GM21515 (cell line): ENCODE measurements around the gene IGF2BP3.
"Not testable (repeated sequence)": the region's sequence is repeated elsewhere in the genome, so short reads cannot be mapped to it uniquely, and the experiment has no call there.

Source experiments
- ATAC-seq: cut with Tn5 transposase; IDR thresholded peaks from one replicate; pipeline ENCODE4 v1.9.1; 2021; ENCODE audit not compliant: unreplicated experiment

IGF2BP3 gene

DNA sequence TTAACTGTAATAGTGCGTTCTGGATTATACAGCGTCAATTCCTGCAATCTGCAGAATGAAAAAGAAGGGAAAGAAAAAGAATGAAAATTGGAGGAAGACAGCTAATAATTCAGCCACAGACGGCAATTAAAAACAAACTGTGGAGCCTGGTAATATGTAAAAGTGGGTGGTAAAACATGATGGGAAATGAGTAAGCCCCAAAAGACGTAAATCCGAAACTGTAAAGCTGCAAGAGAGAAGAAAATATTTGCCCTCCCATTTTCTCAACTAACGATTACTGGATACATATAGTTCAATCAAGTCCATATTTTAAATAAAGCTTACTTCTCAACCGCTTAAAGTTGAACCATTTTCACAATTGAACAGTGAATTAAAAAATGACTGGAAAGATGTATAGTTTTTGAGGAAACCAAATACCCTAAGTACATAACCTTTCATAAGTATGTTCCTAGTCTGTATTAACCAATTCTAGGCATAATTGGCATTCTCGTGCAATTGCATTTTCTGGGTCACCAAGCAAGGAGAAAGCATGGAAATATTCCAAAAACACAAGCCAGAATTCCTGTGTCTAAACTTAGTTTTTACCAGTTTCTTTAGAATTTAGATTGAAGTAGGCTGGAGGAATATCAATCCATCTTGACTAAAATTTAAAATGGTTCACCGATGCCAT lies 126.3 kb downstream of the IGF2BP3 start:
- no peak for ATAC-seq

DNA sequence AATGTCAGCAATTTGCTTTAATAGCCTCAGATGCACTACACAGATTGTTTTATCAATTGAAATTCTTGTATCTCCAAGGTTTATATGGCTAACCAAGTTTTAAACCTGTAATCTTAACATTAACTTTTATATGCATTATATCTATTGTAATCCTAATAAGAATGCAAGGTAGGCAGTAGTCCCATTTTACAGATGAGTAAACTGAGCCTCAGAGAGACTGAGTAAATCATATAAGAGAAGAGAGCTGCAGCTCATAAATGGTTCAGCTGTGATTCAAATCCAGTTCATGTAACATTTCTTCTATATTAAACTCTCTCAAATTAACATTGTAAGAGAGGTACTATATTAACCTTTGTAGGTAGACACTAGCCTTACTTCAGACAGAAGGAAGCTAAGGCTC lies 127.2 kb downstream of the IGF2BP3 start:
- no peak for ATAC-seq

DNA sequence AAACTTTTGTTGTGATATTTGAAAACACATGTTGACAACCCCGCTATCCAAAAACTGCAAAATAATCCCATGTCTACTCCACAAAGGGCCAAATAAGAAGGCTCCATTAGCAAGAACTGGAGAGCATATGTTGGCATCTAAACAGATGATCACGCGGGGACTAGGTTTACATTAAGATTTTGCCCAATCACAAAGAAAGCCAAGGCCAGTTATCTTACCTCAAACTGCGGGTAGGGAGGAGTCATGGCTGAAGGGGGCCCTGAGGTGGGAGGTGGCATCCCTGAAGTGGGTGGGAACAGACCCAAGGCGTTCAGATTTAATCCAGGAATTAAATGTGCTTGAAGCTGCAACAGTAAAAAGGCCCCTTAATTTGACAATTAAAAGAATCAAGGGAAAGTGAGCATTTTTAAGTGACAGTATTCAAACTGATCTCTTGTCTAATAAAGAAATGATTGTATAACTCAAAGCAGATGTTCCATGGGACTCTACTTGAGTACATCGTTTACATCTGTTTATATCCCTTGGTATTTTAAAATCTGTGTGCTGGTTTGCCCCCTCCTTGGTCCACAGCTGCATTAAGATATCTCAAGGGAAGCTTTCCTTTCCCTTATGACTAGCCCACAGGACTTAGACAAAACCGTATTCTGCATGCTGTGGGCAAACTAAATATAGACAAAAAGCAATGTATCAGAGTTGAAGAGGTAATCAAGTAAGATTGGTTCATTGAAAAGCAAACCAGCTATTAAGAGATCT lies 128.3 kb downstream of the IGF2BP3 start:
- ATAC-seq, result no peak

DNA sequence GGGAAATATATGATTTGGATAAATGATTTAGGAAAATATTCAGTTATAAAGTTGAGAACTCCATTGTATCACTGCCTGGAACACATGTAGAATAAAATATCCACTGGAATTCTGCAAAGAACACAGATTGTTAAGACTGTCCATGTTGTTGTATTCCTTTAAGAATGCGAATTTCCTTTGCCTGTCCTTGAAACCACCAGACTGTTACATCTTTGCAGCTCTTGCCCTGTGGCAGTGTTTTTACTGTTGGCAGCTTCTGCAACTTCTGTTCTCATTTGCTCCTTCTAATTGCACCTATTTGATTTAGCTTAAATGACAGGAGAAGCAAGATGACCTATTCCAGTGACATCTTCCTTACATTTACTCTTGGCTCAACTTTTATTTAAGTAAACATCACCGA lies 131.4 kb downstream of the IGF2BP3 start:
- ATAC-seq, result no peak

DNA sequence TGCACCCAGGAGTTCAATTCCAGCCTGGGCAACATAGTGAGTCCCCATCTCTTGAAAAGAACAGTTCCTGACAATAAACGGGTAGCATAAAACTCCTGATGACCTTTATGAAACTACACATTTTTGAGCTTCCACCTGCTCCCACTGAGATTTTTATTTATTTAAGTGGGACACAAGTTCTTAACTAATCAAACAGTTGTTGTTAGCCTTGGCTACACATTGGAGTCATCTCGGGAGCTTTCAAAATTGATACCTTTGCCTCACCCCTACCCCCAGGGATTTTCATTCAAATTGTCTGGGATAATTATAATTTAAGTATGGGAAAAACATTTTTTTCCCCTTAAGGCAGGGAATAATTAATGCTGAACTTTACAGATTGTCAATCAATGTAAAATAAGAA lies 131.9 kb downstream of the IGF2BP3 start:
- ATAC-seq, result no peak

DNA sequence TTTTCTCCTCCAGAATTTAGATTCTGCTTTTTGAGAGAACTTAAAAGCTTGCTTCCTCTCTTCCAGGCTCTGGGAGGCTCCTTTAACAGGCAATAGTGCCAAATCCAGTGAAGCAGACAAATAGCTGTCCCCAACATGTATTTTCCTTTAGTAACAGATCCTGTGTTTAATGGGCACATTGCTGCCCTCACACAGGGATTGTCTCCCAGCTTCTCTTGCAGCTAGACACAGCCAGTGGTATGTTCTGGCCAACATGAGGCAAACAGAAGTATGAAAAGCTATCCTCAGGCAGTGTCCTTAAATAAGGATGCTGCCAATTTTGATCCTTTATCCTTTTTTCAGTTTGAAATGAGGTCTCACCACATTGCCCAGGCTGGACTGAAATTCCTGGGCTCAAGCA lies 132.9 kb downstream of the IGF2BP3 start:
- no peak for ATAC-seq

DNA sequence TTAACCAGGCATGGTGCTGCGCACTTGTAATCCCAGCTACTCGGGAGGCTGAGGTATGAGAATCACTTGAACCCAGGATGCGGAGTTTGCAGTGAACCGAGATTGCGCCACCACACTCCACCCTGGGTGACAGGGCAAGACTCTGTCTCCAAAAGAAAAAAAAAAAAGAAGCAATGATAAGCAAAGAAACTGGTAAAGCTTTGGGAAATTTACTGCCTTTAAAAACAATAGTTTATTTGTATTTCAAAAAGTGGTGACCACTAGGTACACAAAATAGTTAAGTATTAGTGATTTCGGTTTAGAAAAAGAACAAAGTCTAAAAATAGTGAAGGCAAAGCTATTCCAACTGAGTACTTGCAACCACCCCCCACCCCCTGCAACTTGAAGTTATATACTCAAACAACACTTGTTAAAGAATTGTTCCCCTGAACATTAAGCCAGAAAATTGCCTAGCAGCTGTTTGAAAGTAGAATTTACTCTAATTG lies 133.4 kb downstream of the IGF2BP3 start:
- ATAC-seq, result no peak

DNA sequence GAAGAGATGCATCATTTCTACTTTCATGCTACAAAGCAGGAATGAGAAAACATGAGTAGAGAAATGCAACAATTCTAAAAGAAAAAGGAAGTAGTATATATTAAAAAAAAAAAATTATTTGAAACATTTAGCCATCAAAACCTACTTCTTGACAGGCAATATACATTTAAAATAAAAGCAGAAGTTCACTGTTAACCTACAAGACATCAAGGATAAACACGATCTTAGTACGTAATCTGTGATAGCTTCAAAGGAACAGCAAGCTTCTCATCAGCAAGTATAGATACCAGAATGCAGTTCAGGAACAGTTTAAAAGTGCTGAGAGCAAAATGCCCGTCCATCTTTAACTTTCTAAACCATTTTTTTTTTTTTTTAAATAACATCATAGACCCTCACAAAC lies 134.2 kb downstream of the IGF2BP3 start:
- no peak for ATAC-seq

DNA sequence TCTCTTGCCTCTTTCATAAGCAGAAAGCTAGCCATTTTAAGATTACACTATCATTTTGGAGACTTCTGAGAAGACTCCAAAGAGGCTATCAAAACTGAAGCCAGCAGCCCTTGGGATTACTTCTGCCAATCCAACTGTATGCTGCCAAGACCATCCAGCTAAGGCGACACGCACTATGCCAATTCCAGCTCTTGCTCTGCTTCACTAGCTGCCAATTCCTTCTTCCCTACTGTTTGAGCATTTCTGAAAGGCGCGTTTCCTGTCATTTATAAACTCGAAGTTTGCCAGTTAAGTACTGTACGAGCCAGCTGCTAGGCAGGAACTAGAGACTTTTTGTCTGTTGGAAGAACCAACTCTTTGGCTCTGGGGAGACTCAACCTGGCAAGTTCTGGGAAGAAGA lies 134.7 kb downstream of the IGF2BP3 start:
- no peak for ATAC-seq

DNA sequence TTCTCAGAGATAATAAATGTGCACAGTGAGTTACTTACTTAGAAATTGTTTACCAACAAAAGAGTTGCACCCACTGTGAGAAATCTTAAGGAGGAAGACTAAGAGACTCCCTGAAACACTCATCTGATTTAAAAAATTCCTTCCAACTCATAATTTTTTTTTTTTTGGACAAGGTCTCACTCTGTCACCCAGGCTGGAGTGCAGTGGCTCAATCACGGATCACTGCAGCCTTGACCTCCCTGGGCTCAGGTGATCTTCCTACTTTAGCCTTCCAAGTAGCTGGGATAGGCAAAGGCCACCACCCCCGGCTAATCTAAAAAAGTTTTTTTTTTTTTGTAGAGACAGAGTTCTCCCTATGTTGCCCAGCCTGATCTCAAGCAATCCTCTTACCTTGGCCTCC lies 135.2 kb downstream of the IGF2BP3 start:
- no peak for ATAC-seq

DNA sequence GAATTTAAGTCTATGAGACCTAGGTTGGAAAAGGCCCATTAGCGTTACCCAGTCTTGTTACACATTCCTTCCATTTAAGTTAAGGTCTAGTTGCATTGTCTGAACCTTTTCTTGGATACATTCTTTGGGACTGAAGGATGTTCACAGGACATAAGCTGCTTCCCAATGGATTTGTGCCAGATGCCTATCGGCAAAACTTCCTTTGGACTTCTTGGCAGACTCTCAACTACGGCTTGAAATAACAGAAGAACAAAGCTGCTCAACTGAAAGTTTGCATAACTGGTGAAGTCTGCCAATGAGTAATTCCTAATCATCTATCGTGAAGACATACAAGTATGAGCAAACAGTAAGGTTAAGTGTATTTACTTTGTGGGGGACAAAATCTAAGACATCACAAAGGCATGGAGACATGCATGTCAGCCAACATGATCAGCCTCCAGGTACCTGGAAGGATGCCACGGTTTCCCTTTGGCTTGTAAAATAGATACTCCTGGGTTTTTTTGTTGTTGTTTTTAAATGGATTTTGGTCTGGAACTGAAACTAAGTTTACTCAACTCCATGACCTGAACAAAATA lies 135.7 kb downstream of the IGF2BP3 start:
- ATAC-seq, result no peak

DNA sequence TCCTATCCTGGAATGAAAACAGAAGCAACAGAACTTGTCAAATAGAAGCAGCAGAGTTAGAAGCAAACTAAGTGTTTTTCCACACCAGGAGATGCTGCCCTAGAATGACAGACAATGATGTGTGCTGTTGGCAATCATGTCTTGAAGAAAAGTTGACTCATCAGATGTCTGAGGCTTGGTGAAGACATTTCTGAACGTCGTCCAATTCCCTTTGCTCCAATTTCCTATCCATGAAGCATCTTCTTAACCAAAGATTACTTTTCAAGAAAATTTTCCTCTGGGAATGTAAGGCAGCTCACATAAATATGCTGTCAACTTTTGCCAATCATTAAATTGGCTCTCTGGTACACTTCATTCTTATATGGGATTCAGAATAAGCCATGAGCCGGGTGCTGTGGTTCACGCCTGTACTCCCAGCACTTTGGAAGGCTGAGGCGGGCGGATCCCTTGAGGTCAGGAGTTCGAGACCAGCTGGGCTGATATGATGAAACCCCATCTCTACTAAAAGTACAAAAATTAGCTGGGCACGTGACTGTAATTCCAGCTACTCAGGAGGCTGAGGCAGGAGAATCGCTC lies 136.5 kb downstream of the IGF2BP3 start:
- no peak for ATAC-seq

DNA sequence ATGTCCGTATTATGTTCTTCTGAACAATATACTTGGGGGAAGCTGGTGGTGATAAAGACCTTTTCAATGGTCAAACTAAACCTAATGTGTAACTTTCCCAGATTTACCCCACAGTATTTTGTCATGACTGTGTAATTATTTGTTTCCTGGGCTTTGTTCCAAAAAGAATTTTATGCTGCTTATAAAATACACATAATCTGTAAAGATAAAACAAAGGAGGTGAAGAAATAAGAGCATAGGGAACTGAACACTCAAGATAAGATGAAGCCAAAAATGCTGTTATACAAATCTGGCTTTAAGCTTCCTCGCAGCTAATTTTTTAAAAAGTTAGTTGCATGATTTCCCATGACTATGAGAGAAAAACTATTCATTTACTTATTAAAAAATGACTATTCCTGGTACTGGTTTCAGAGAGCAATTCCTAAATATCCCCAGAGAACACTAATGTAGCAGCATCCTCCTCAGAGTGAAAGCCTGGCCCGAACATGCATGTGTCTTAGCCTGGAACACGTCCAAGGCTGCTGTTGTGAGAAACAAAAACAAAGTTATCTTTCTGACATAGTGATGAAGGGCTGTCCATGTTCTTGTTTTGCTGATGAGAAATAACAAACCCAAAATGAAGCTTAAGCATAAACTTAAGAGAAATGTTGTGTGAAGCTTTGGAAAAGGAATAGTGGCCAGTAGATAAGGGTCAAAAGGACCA lies 137.2 kb downstream of the IGF2BP3 start:
- ATAC-seq, result no peak

DNA sequence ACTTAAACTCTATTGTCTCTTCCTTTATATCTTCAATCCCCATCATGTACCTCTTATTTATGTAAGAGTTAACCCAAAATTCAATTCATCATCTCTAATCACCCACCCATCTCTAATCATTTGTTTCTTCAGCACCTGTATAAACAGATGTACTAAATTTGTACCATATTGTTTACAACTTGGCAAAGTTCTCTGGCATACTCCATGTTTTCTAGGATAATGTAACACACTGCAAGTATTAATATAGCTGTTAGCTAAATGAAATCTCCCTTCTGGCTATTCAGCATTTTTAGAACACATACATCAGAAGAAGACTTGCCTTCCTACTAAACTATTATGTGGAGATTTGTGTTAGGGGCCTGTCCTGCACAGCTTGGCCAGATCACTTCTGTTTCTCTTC lies 138.1 kb downstream of the IGF2BP3 start:
- no peak for ATAC-seq

DNA sequence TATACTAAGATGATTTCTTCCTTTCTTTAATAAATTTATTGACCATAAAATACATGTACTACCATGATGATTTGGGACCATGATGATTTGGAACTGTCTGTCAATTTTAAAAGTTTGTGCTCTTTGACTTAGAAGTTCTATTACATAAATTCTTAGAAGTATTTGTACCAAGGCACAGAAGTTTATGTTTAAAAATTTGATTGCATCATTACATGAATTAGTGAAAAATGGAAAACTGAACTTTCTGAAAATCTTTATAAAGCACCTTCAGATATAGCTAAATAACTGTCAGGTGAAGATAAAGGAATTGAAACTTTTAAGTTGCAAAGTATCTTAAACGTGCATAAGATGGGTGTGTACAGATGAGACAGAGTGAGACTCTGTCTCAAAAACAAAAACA lies 139.2 kb downstream of the IGF2BP3 start:
- no peak for ATAC-seq

DNA sequence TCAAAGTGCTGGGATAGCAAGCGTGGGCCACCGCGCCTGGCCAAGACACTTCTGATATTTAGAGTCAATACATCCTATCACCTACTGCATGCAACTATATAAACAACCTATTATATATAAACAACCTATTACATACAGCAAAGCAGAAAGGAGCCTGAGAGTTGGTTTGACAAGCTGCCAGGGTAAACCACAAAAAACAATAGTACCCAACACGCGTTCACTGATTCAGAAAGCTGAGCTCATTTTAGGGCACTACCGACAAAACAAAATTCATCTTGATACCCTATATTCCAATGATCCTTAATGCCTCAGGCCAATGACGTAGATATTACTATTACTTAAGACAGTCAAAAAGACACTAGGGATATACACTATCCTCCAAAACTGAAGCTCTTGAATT lies 154.9 kb downstream of the IGF2BP3 start:
- no peak for ATAC-seq

DNA sequence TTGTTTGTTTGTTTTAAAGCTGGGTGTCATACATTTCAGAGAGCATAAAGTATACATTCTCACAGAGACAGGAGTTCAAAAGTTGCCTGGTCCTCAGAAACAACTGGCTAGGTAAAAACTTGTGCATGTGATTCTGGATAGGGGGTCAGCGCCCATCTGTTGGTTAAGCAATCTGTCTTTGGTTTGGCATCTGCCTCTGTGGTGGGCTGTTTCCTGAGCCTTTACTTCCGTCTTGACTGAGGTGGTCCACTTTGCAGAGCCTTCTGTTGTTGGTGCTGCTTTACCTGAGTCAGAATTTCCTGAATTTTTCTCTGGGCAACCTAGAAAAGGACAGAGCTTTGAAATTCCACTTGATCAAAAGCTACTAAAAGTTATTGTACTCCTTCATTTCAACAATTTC lies 158.2 kb downstream of the IGF2BP3 start:
- ATAC-seq, result not testable (repeated sequence)

DNA sequence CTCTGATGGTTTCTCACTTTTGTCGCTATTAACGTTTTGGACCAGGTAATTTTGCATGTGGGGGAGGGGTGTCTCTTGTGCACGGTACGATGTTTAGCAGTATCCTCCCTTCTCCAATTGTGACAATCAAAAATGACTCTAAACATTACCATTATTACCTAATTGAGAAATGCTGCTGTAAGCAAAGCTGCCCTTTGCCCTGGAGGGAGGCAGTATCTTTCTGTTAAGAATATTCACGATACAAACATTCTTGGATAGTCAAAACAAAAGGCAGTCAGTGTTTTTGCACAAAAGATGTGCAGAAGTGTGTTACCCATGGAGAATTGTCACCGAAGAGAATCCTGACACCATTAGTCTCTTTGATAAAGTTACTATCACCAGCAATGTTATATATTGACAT lies 161.5 kb downstream of the IGF2BP3 start:
- ATAC-seq, result no peak

DNA sequence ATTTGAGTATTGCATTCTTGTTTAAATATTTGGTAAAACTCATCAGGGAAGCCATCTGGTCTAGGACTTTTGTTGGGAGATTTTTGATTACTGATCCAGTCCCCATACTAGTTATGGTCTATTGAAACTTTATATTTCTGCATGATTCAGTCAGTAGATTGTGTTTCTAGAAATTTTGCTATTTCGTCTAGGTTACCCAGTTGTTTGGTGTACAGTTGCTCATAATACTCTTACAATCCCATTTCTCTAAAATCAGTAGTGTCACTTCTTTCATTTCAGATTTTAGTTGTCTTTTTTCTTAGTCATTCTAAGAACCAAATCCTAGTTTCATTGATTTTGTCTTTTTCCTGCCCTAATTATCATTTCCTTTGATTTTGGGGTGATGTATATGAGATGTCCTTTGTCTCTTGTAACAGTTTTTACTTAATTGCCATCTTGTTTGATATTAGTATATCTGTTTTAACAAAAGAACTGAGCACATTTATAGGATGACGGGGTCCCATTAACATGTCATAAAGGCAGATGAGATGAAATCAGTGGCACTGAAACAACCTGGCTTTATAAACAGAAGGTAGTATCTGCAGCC lies 163.3 kb downstream of the IGF2BP3 start:
- ATAC-seq, result no peak

DNA sequence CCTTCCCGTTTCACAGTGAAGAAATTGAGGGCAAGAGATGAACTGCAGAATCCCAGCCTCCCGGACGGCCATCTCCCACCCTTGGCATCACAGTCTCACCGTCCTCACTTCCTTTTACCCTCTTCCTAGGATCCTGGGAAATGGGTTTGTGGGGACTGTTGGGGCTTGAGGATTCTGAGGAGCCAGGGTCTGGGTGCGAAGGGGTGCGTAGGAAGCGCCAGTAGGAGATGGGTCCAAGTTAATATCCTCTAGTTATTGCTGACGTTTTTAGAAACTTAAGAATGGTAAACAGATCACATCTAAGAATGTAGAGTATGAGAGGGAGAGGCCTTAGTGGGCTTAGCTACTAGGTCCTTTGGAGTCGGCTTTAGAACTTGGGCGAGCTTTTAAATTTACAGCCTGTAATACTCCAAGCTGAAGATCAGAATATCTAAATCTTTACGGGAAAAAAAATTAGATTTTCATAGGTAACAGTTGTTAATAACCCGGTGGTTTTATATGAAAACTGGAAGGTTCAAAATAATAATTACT lies 170.5 kb downstream of the IGF2BP3 start:
- ATAC-seq, result peak; percentile 0
